GM23248 (cell line): ENCODE measurements around the gene TSTD2. TPM values are rescaled to one million over a fixed set of nuclear protein-coding genes. Genes with fewer than 3 reads are reported as not detected.

Experiments used
- DNase-seq: peaks from one replicate; pipeline ENCODE4 v3.0.0-alpha.2; 2015
- H2AFZ ChIP-seq: fragments of 200-600 bp; sonication (generic); 2 replicates; pipeline ENCODE4 v1.6.1; 2016; ENCODE audit warnings: antibody characterized with exemption
- H3F3A ChIP-seq: fragments of 200-600 bp; sonication (generic); 2 replicates; pipeline ENCODE4 v1.6.1; 2016; ENCODE audit warnings: mild to moderate bottlenecking, antibody characterized with exemption, mixed run types; ENCODE audit not compliant: insufficient read depth
- H3K27ac ChIP-seq: fragments of 200-600 bp; sonication (generic); 2 replicates; pipeline ENCODE4 v1.5.1; 2016; ENCODE audit warnings: mild to moderate bottlenecking
- H3K27me3 ChIP-seq: fragments of 200-600 bp; sonication (generic); replicated peaks from 2 replicates; pipeline ENCODE4 v1.6.1; 2016; ENCODE audit warnings: mild to moderate bottlenecking; ENCODE audit not compliant: insufficient read depth
- H3K36me3 ChIP-seq: fragments of 200-600 bp; sonication (generic); 2 replicates; pipeline ENCODE4 v1.6.1; 2016; ENCODE audit warnings: low read depth, mild to moderate bottlenecking
- H3K4me1 ChIP-seq: fragments of 200-600 bp; sonication (generic); 2 replicates; pipeline ENCODE4 v1.6.1; 2016; ENCODE audit warnings: mild to moderate bottlenecking; ENCODE audit not compliant: insufficient read depth
- H3K4me2 ChIP-seq: fragments of 200-600 bp; sonication (generic); one replicate; pipeline ENCODE4 v1.6.1; 2016; ENCODE audit warnings: mild to moderate bottlenecking; ENCODE audit not compliant: unreplicated experiment
- H3K4me3 ChIP-seq: fragments of 200-600 bp; sonication (generic); 2 replicates; pipeline ENCODE4 v1.5.1; 2016; ENCODE audit warnings: mild to moderate bottlenecking
- H3K79me2 ChIP-seq: fragments of 200-600 bp; sonication (generic); 2 replicates; pipeline ENCODE4 v1.6.1; 2016; ENCODE audit warnings: mild to moderate bottlenecking; ENCODE audit not compliant: insufficient read depth
- H3K9ac ChIP-seq: fragments of 200-600 bp; sonication (generic); 2 replicates; pipeline ENCODE4 v1.6.1; 2016; ENCODE audit warnings: mild to moderate bottlenecking
- H3K9me2 ChIP-seq: fragments of 200-600 bp; sonication (generic); 2 replicates; pipeline ENCODE4 v1.6.1; 2016; ENCODE audit warnings: mixed run types, mild to moderate bottlenecking, moderate library complexity; ENCODE audit not compliant: insufficient read depth
- H3K9me3 ChIP-seq: fragments of 200-600 bp; sonication (generic); one replicate; pipeline ENCODE4 v1.6.1; 2017; ENCODE audit warnings: low read depth
- H4K20me1 ChIP-seq: fragments of 200-600 bp; sonication (generic); 2 replicates; pipeline ENCODE4 v1.6.0; 2016; ENCODE audit not compliant: insufficient read depth
- EZH2 ChIP-seq: fragments of 200-600 bp; sonication (generic); IDR thresholded peaks from 2 replicates; pipeline ENCODE4 v1.6.1; 2018; ENCODE audit warnings: antibody characterized with exemption, mild to moderate bottlenecking; ENCODE audit not compliant: insufficient read depth, poor library complexity, severe bottlenecking
- EZH2phosphoT487 ChIP-seq: fragments of 200-600 bp; sonication (generic); IDR thresholded peaks from 2 replicates; pipeline ENCODE4 v1.6.1; 2018; ENCODE audit warnings: antibody characterized with exemption, moderate library complexity, mild to moderate bottlenecking, low read depth; ENCODE audit not compliant: insufficient read depth
- WGBS, 2 experiments: methylation state at CpG; one replicate each; pipeline ENCODE4 v1.1.6; 2015 to 2017; ENCODE audit warnings: low lambda C conversion rate in 2 of 2, low coverage in 1 of 2; ENCODE audit errors: missing lambda C conversion rate in 2 of 2; 5-methylcytosine and 5-hydroxymethylcytosine counted together
- in situ Hi-C: fragments of 300-500 bp; cut with MboI; formaldehyde crosslinking; loops from 2 replicates; pipeline ENCODE4 v1.15.0; 2020
- polyA plus RNA-seq: library from polyadenylated mRNA; unstranded; fragments of >200 nt; fragmentation: Nextera tagmentation; extraction: Ambion mirVana; gene quantifications from 2 replicates; pipeline ENCODE4 v1.2.1, GENCODE V29; 2016
- total RNA-seq: library from RNA; depleted of rRNA; stranded (reverse); fragments of >200 nt; shearing (Covaris generic); gene quantifications from 2 replicates; pipeline ENCODE4 v1.2.3, GENCODE V29; 2014

TSTD2 gene
- total and polyA plus RNA-seq, 2 experiments from 2014 or later = 7.6 to 13.9 TPM

DNA sequence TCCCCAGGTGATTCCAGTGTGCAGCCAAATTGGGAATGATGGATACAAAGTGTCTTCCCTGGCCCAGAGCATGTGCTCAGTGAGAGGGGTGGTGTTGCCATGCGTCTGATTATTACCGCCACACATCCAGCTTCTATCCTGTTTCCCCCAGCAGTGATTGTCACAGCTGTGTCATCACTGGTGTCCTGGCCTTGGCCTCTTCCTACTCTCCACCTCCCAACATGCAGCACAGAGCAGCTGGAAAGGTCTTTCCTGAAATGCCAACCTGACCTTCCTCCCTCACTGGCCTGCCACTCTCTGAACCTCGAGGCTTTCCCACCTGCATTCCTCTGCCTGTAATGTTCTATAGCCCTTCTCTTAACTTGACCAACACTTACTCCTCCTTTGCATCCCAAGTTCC, 71.7 kb downstream of the TSTD2 start:
- Histone ChIP-seq H3K9me3 (no peaks in the 10 kb centered on the region), H3K27ac (no peak overlapping the region), H3K9me2 (no peaks in the 10 kb centered on the region), H2AFZ (no peak overlapping the region), H3K4me2 (no peak overlapping the region), H3F3A (no peaks in the 10 kb centered on the region), H3K4me3 (no peak overlapping the region), H4K20me1 (no peaks in the 10 kb centered on the region), H3K4me1 (no peaks in the 10 kb centered on the region), H3K36me3 (no peaks in the 10 kb centered on the region), H3K27me3 (peaks cover 10% of the 10 kb centered on the region; the same call in 1 of the 2 replicates), H3K79me2 (no peaks in the 10 kb centered on the region), H3K9ac (no peak overlapping the region)
- 58 to 69% methylated on average over 3 of the region's 3 CpGs for WGBS, 2 experiments
- TF ChIP-seq EZH2 (no peak), EZH2phosphoT487 (no peak)
- no peak for DNase-seq
- in situ Hi-C loops = no loop called here

DNA sequence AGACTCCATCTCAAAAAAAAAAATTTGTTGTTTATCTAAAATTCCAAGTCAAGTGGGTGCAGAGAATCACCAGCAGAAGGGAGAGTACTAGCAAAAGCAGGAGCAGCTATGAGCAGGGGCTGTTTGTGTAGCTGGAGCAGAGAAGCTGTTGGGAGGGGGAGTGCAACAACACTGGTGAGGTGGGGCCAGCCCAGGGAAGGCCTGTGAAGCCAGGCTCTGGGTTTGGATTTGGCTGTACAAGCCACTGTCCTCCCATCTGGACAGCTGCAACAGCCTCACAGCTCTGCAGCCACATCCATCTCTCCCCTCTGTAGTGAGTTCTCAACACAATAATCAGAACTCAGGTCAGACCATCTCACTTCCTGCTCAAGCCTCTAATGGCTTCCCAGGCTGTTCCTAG, 72.3 kb downstream of the TSTD2 start:
- H3K9me3 ChIP-seq = no peaks in the 10 kb centered on the region
- H3K4me2 ChIP-seq = no peak overlapping the region
- no peaks in the 10 kb centered on the region for H3F3A ChIP-seq
- no peak for DNase-seq
- H3K4me1 ChIP-seq = no peaks in the 10 kb centered on the region
- H3K9me2 ChIP-seq = no peaks in the 10 kb centered on the region
- H3K36me3 ChIP-seq = no peaks in the 10 kb centered on the region
- H3K27ac ChIP-seq = no peak overlapping the region
- H4K20me1 ChIP-seq = no peaks in the 10 kb centered on the region
- TF ChIP-seq EZH2phosphoT487 (no peak), EZH2 (no peak)
- in situ Hi-C loops = no loop called here
- no peak overlapping the region for H3K9ac ChIP-seq
- no peak overlapping the region for H3K4me3 ChIP-seq
- H3K27me3 ChIP-seq = peaks cover 13% of the 10 kb centered on the region; the same call in 1 of the 2 replicates
- no peaks in the 10 kb centered on the region for H3K79me2 ChIP-seq
- no peak overlapping the region for H2AFZ ChIP-seq

GRCh38 chr9:97560154-97560553, 73.0 kb downstream of the TSTD2 start:
- Histone ChIP-seq H3K27ac (no peak overlapping the region), H3K36me3 (no peaks in the 10 kb centered on the region), H3K9ac (no peak overlapping the region), H2AFZ (no peak overlapping the region), H3K9me2 (no peaks in the 10 kb centered on the region), H3K27me3 (peaks cover 13% of the 10 kb centered on the region; the same call in 1 of the 2 replicates), H3K4me2 (no peak overlapping the region), H3F3A (no peaks in the 10 kb centered on the region), H3K9me3 (no peaks in the 10 kb centered on the region), H3K4me3 (no peak overlapping the region), H3K4me1 (no peaks in the 10 kb centered on the region), H4K20me1 (no peaks in the 10 kb centered on the region), H3K79me2 (no peaks in the 10 kb centered on the region)
- WGBS, 2 experiments = 57 to 60% methylated on average over 6 of the region's 6 CpGs
- no peak for TF ChIP-seq EZH2
- TF ChIP-seq EZH2phosphoT487 = no peak
- DNase-seq = no peak
- in situ Hi-C loops = no loop called here

GRCh38 chr9:97559111-97559514, 74.1 kb downstream of the TSTD2 start:
- H3K36me3 ChIP-seq = no peaks in the 10 kb centered on the region
- H4K20me1 ChIP-seq = no peaks in the 10 kb centered on the region
- 69 to 72% methylated on average over 10 of the region's 10 CpGs for WGBS, 2 experiments
- no peak overlapping the region for H3K4me3 ChIP-seq
- no peak overlapping the region for H3K27ac ChIP-seq
- H2AFZ ChIP-seq = no peak overlapping the region
- H3K79me2 ChIP-seq = no peaks in the 10 kb centered on the region
- H3K4me2 ChIP-seq = no peak overlapping the region
- no peak overlapping the region for H3K9ac ChIP-seq
- TF ChIP-seq EZH2phosphoT487 (no peak), EZH2 (no peak)
- H3K9me2 ChIP-seq = no peaks in the 10 kb centered on the region
- H3K27me3 ChIP-seq = peaks cover 13% of the 10 kb centered on the region; the same call in 1 of the 2 replicates
- H3K4me1 ChIP-seq = no peaks in the 10 kb centered on the region
- H3F3A ChIP-seq = no peaks in the 10 kb centered on the region
- in situ Hi-C loops = no loop called here
- no peaks in the 10 kb centered on the region for H3K9me3 ChIP-seq
- DNase-seq = peak; percentile 6

- Histone ChIP-seq H3K9me2 (no peaks in the 10 kb centered on the region), H3K79me2 (no peaks in the 10 kb centered on the region), H2AFZ (no peak overlapping the region), H3K4me2 (no peak overlapping the region), H3K27me3 (peaks cover 13% of the 10 kb centered on the region; the same call in 1 of the 2 replicates), H3K4me3 (no peak overlapping the region), H3K9me3 (no peaks in the 10 kb centered on the region), H3K36me3 (no peaks in the 10 kb centered on the region), H3F3A (no peaks in the 10 kb centered on the region), H4K20me1 (no peaks in the 10 kb centered on the region), H3K4me1 (no peaks in the 10 kb centered on the region), H3K9ac (no peak overlapping the region), H3K27ac (no peak overlapping the region)
- in situ Hi-C loops = no loop called here
- WGBS, 2 experiments = 24 to 32% methylated on average over 3 of the region's 3 CpGs
- no peak for TF ChIP-seq EZH2phosphoT487
- TF ChIP-seq EZH2 = no peak
- no peak for DNase-seq
Observed at GRCh38 chr9:97558701-97559101, 74.5 kb downstream of the TSTD2 start.
